H1 (cell line): Measurements from ENCODE around the gene DPEP2NB. TPM values are rescaled to one million over a fixed set of nuclear protein-coding genes. Genes with fewer than 3 reads are reported as not detected.
"Not testable (repeated sequence)": the region's sequence is repeated elsewhere in the genome, so short reads cannot be mapped to it uniquely, and the experiment has no call there.

Source experiments
- CTCF ChIA-PET: fragments of 300-600 bp; sonication (Branson Sonifier 250); formaldehyde crosslinking; loops from one replicate; lab custom pipeline; 2021; ENCODE audit not compliant: partially characterized antibody; lab: Charles Lee
- POLR2A ChIA-PET: fragments of 300-600 bp; sonication (Branson Sonifier 250); formaldehyde crosslinking; loops from one replicate; lab custom pipeline; 2021; ENCODE audit warnings: inconsistent platforms; ENCODE audit not compliant: partially characterized antibody; lab: Charles Lee
- DNase-seq, 2 experiments: peaks; one replicate each; pipeline versions ENCODE4 v3.0.0 to v3.0.0-alpha.2; 2010 to 2022; ENCODE audit warnings: low spot score in 2 of 2, low read depth in 1 of 2, mixed read lengths in 1 of 2
- FAIRE-seq: peaks from 2 replicates; lab custom pipeline; 2011; peaks lifted over from hg19 to GRCh38; lab: Jason Lieb, UNC
- H2AFZ ChIP-seq: 2 replicates; pipeline ENCODE4 v1.8.1; 2012; ENCODE audit warnings: low read length, inconsistent platforms
- H2AK5ac ChIP-seq: 2 replicates; pipeline ENCODE4 v1.6.1; 2013; ENCODE audit warnings: low read depth, low read length
- H2BK120ac ChIP-seq: replicated peaks from 2 replicates; pipeline ENCODE3; 2013; ENCODE audit warnings: low read depth, low read length, inconsistent platforms
- H2BK12ac ChIP-seq: 2 replicates; pipeline ENCODE4 v1.6.1; 2013; ENCODE audit warnings: low read depth, low read length
- H2BK15ac ChIP-seq: 2 replicates; pipeline ENCODE4 v1.6.1; 2013; ENCODE audit warnings: low read length
- H2BK20ac ChIP-seq: 2 replicates; pipeline ENCODE4 v1.6.1; 2013; ENCODE audit warnings: low read length
- H2BK5ac ChIP-seq: 2 replicates; pipeline ENCODE4 v1.6.1; 2013; ENCODE audit warnings: low read depth, low read length
- H3K14ac ChIP-seq: 2 replicates; pipeline ENCODE4 v1.6.1; 2013; ENCODE audit warnings: inconsistent platforms; ENCODE audit not compliant: insufficient read length
- H3K18ac ChIP-seq: 2 replicates; pipeline ENCODE4 v1.6.1; 2013; ENCODE audit warnings: low read length; ENCODE audit errors: extremely low read depth
- H3K23ac ChIP-seq: 2 replicates; pipeline ENCODE4 v1.6.1; 2013; ENCODE audit warnings: inconsistent platforms; ENCODE audit not compliant: insufficient read length
- H3K23me2 ChIP-seq: 2 replicates; pipeline ENCODE4 v1.6.1; 2013; ENCODE audit warnings: low read depth, low read length
- H3K27ac ChIP-seq: 2 replicates; pipeline ENCODE4 v1.6.1; 2011; ENCODE audit warnings: low read depth, low read length, inconsistent platforms
- H3K27me3 ChIP-seq, 4 experiments: replicated peaks in 1 of 4; 1 replicate in 1 of 4; 2 replicates in 3 of 4; pipeline versions ENCODE4 v1.6.1 to v1.8.1; 2011 to 2013; ENCODE audit warnings: low read length in 3 of 4, mild to moderate bottlenecking in 3 of 4, inconsistent platforms in 2 of 4, mixed read lengths in 2 of 4, moderate library complexity in 1 of 4; ENCODE audit not compliant: control insufficient read depth in 3 of 4, insufficient read depth in 3 of 4; ENCODE audit errors: extremely low read depth in 1 of 4
- H3K36me3 ChIP-seq, 4 experiments: 2 replicates each; pipeline versions ENCODE4 v1.6.1 to v1.8.1; 2011 to 2013; ENCODE audit warnings: mild to moderate bottlenecking in 4 of 4, low read length in 3 of 4, moderate library complexity in 2 of 4, control low read depth in 1 of 4, inconsistent platforms in 1 of 4; ENCODE audit not compliant: insufficient read depth in 4 of 4, control insufficient read depth in 2 of 4
- H3K4ac ChIP-seq: replicated peaks from 2 replicates; pipeline ENCODE3; 2013; ENCODE audit warnings: low read length, low read depth, mixed read lengths, inconsistent platforms; ENCODE audit not compliant: insufficient read length
- H3K4me1 ChIP-seq, 4 experiments: replicated peaks in 1 of 4; 1 replicate in 1 of 4; 2 replicates in 3 of 4; pipeline versions ENCODE4 v1.6.1 to v1.8.1; 2011 to 2013; ENCODE audit warnings: low read length in 3 of 4, inconsistent platforms in 2 of 4, mixed read lengths in 1 of 4; ENCODE audit not compliant: insufficient read depth in 4 of 4, control insufficient read depth in 3 of 4
- H3K4me2 ChIP-seq, 2 experiments: 2 replicates each; pipeline versions ENCODE4 v1.6.1 to v1.8.1; 2011 to 2013; ENCODE audit warnings: low read depth in 2 of 2, low read length in 2 of 2, control low read depth in 1 of 2, inconsistent platforms in 1 of 2, mild to moderate bottlenecking in 1 of 2; ENCODE audit not compliant: insufficient read depth in 1 of 2
- H3K4me3 ChIP-seq, 4 experiments: fragments of 200-600, 300-600 bp in 1 of 4; sonication (generic), shearing (Covaris generic), sonication (Bioruptor Twin) in 1 of 4; 2 replicates each; pipeline versions ENCODE4 v1.5.1 to v1.8.1; 2011 to 2016; ENCODE audit warnings: low read length in 4 of 4, low read depth in 3 of 4, control low read depth in 2 of 4, inconsistent platforms in 2 of 4, mild to moderate bottlenecking in 2 of 4, mixed read lengths in 1 of 4, moderate library complexity in 1 of 4; ENCODE audit not compliant: insufficient read depth in 2 of 4; ENCODE audit errors: extremely low read depth in 1 of 4
- H3K56ac ChIP-seq: replicated peaks from 2 replicates; pipeline ENCODE3; 2013; ENCODE audit warnings: low read depth, mild to moderate bottlenecking, mixed read lengths, low read length, inconsistent platforms; ENCODE audit not compliant: insufficient read length
- H3K79me1 ChIP-seq: 2 replicates; pipeline ENCODE4 v1.6.1; 2013; ENCODE audit warnings: low read depth, low read length, control low read depth
- H3K79me2 ChIP-seq, 2 experiments: 2 replicates each; pipeline versions ENCODE4 v1.6.1 to v1.8.1; 2012 to 2013; ENCODE audit warnings: low read length in 2 of 2, mild to moderate bottlenecking in 2 of 2, inconsistent platforms in 1 of 2; ENCODE audit not compliant: insufficient read depth in 2 of 2, control insufficient read depth in 1 of 2
- H3K9ac ChIP-seq, 4 experiments: replicated peaks in 1 of 4; 1 replicate in 1 of 4; 2 replicates in 3 of 4; pipeline versions ENCODE4 v1.6.1 to v1.8.1; 2011 to 2013; ENCODE audit warnings: low read depth in 3 of 4, low read length in 3 of 4, control low read depth in 2 of 4, mild to moderate bottlenecking in 2 of 4, moderate library complexity in 2 of 4, inconsistent platforms in 1 of 4; ENCODE audit errors: extremely low read depth in 1 of 4
- H3K9me3 ChIP-seq, 2 experiments: 2 replicates each; pipeline versions ENCODE4 v1.6.1 to v1.8.1; 2012 to 2013; ENCODE audit warnings: mild to moderate bottlenecking in 2 of 2, moderate library complexity in 2 of 2, control low read depth in 1 of 2, inconsistent platforms in 1 of 2, low read depth in 1 of 2, low read length in 1 of 2, mixed read lengths in 1 of 2; ENCODE audit not compliant: insufficient read depth in 2 of 2
- H4K20me1 ChIP-seq, 2 experiments: replicated peaks in 1 of 2; 2 replicates each; pipeline versions ENCODE3 to v1.8.1; 2011 to 2013; ENCODE audit warnings: inconsistent platforms in 2 of 2, low read length in 2 of 2, mild to moderate bottlenecking in 1 of 2; ENCODE audit not compliant: insufficient read depth in 2 of 2, control insufficient read depth in 1 of 2
- H4K5ac ChIP-seq: 2 replicates; pipeline ENCODE4 v1.6.1; 2013; ENCODE audit warnings: low read length, low read depth, mixed read lengths, inconsistent platforms; ENCODE audit not compliant: insufficient read length
- H4K8ac ChIP-seq: 2 replicates; pipeline ENCODE4 v1.8.0; 2013; ENCODE audit warnings: mild to moderate bottlenecking, moderate library complexity, low read length, inconsistent platforms; ENCODE audit not compliant: insufficient read depth; ENCODE audit errors: extremely low read depth
- H4K91ac ChIP-seq: replicated peaks from 2 replicates; pipeline ENCODE3; 2013; ENCODE audit warnings: low read length, mixed read lengths, inconsistent platforms; ENCODE audit not compliant: insufficient read length
- WGBS, 2 experiments: shearing (Covaris generic) in 1 of 2; methylation state at CpG; one replicate each; pipeline versions ENCODE4 v1.1.6 to v1.1.7; 2013 to 2015; ENCODE audit warnings: low lambda C conversion rate in 2 of 2, mixed read lengths in 2 of 2, inconsistent platforms in 1 of 2, low coverage in 1 of 2, missing lambda C conversion rate in 1 of 2; ENCODE audit not compliant: insufficient replicate concordance in 2 of 2, insufficient coverage in 1 of 2, insufficient read length in 1 of 2; ENCODE audit errors: extremely low coverage in 1 of 2, missing lambda C conversion rate in 1 of 2; 5-methylcytosine and 5-hydroxymethylcytosine counted together
- polyA plus RNA-seq, 7 experiments: library from polyadenylated mRNA; depleted of rRNA in 3 of 7; stranded (reverse) in 5 of 7; unstranded in 2 of 7; fragments of >200 nt in 5 of 7; fragments of 200-250 nt in 2 of 7; gene quantifications; 1 replicate in 5 of 7; 2 replicates in 1 of 7; 4 replicates in 1 of 7; pipeline versions ENCODE4 v1.2.1 to v1.2.3, GENCODE V29; 2011 to 2013; ENCODE audit warnings: missing spikeins in 2 of 7, mixed read lengths in 2 of 7
- total RNA-seq: library from RNA; stranded (reverse); fragmentation: NEBNext Ultra II Directional; extraction: Animal tissue kit (Norgen Biotek cat#: 25700); gene quantifications from 2 replicates; pipeline ENCODE4 v1.2.1, GENCODE V29; 2021

Gene DPEP2NB
- total and polyA plus RNA-seq, 2 of the 8 experiments (the other 6 are each of a cell fraction or from before 2014, with no cell fraction given), result not detected

DNA sequence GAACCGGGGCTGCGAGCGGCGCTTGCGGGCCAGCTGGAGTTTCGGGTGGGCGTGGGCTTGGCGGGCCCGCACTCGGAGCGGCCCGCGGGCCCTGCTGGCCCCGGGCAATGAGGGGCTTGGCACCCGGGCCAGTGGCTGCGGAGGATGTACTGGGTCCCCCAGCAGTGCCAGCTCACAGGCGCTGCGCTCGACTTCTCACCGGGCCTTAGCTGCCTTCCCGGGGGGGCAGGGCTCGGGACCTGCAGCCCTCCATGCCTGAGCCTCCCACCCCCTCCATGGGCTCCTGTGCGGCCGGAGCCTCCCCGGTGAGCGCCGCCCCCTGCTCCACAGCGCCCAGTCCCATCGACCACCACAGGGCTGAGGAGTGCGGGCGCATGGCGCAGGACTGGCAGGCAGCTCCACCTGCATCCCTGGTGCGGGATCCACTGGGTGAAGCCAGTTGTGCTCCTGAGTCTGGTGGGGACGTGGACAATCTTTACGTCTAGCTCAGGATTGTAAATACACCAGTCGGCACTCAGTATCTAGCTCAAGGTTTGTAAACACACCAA lies 17.4 kb downstream of the DPEP2NB start:
- not testable (repeated sequence) for H4K91ac ChIP-seq, H3K4me3 ChIP-seq, H4K8ac ChIP-seq, H3K9ac ChIP-seq, H2BK120ac ChIP-seq, H2AK5ac ChIP-seq, H4K5ac ChIP-seq, H3K9me3 ChIP-seq, H3K14ac ChIP-seq, H2BK15ac ChIP-seq, H3K4ac ChIP-seq, H4K20me1 ChIP-seq, DNase-seq, H3K23ac ChIP-seq, H3K27me3 ChIP-seq, H3K4me1 ChIP-seq, H3K56ac ChIP-seq, H3K23me2 ChIP-seq, H3K27ac ChIP-seq, H3K36me3 ChIP-seq, FAIRE-seq, H3K79me2 ChIP-seq, H3K18ac ChIP-seq, H3K79me1 ChIP-seq, H3K4me2 ChIP-seq, H2AFZ ChIP-seq, H2BK12ac ChIP-seq, H2BK5ac ChIP-seq, H2BK20ac ChIP-seq
- POLR2A ChIA-PET, result interaction anchor here (0.9 to 2.5 kb wide), 5 partner anchors 17 to 296 kb away, joined by 3 to 19 read pairs (median 3); partner anchors contain the start of genes DDX28 and DUS2
- WGBS, 2 experiments, result 94% methylated on average over 21 of the region's 36 CpGs; no CpG with 5 or more reads in 1 of the 2 experiments
- CTCF ChIA-PET, result interaction anchor here (0.6 to 3.8 kb wide), 18 partner anchors 7 to 178 kb away, joined by 3 to 17 read pairs (median 4); partner anchors contain the start of genes DPEP2NB, DPEP3 and NRN1L
